Naive thymus-derived CD4-positive, alpha-beta T cell (primary cell): Measurements from ENCODE around the gene SCAMP2. TPM values are rescaled to one million over a fixed set of nuclear protein-coding genes. Genes with fewer than 3 reads are reported as not detected.

Experiments
- ATAC-seq: fragments of 150-1000 bp; cut with Tn5 transposase; 2 replicates; pipeline ENCODE4 v1.10.0; 2021; ENCODE audit warnings: mild to moderate bottlenecking, moderate library complexity
- CTCF ChIA-PET: fragments of 350-600 bp; sonication (Branson Sonifier 250); formaldehyde crosslinking; loops from one replicate; lab custom pipeline; 2021; ENCODE audit warnings: antibody characterized with exemption; lab: Charles Lee
- POLR2A ChIA-PET: fragments of 350-600 bp; sonication (Branson Sonifier 250); formaldehyde crosslinking; loops from one replicate; lab custom pipeline; 2021; ENCODE audit warnings: antibody characterized with exemption, inconsistent platforms; lab: Charles Lee
- DNase-seq, 9 donors: peaks; one replicate each; pipeline versions ENCODE4 v3.0.0 to v3.0.0-alpha.2; 2020 to 2022; ENCODE audit warnings: mixed read lengths in 1 of 9
- H3K27ac ChIP-seq: one replicate; pipeline ENCODE4 v1.7.0; 2013; ENCODE audit warnings: mild to moderate bottlenecking, low read depth, low read length, moderate library complexity
- H3K27me3 ChIP-seq, 2 donors: one replicate each; pipeline ENCODE4 v1.7.0; 2013; ENCODE audit warnings: low read length in 2 of 2, mild to moderate bottlenecking in 2 of 2, moderate library complexity in 2 of 2; ENCODE audit not compliant: control insufficient read depth in 2 of 2, insufficient read depth in 2 of 2
- H3K36me3 ChIP-seq, 3 experiments: 1 replicate in 2 of 3; 2 replicates in 1 of 3; pipeline ENCODE4 v1.7.0; 2013; ENCODE audit warnings: low read length in 3 of 3, mild to moderate bottlenecking in 3 of 3, moderate library complexity in 1 of 3; ENCODE audit not compliant: insufficient read depth in 3 of 3, control insufficient read depth in 2 of 3
- H3K4me1 ChIP-seq, 2 donors: one replicate each; pipeline ENCODE4 v1.7.0; 2013; ENCODE audit warnings: low read length in 2 of 2, mild to moderate bottlenecking in 2 of 2, moderate library complexity in 1 of 2; ENCODE audit not compliant: control insufficient read depth in 2 of 2, insufficient read depth in 2 of 2
- H3K4me3 ChIP-seq: 2 replicates; pipeline ENCODE4 v1.7.0; 2013; ENCODE audit warnings: mild to moderate bottlenecking, low read length
- H3K9me3 ChIP-seq, 3 experiments: 1 replicate in 2 of 3; 2 replicates in 1 of 3; pipeline ENCODE4 v1.7.0; 2013; ENCODE audit warnings: low read length in 3 of 3; ENCODE audit not compliant: control insufficient read depth in 2 of 3
- H3K27ac Mint-ChIP-seq, 9 donors: one replicate each; pipeline ENCODE4 v1.8.0; 2020 to 2022; ENCODE audit warnings: mixed read lengths in 9 of 9, mild to moderate bottlenecking in 8 of 9, moderate library complexity in 5 of 9, inconsistent platforms in 2 of 9
- H3K27me3 Mint-ChIP-seq, 5 donors: one replicate each; pipeline ENCODE4 v1.8.0; 2021 to 2022; ENCODE audit warnings: mixed read lengths in 5 of 5, mild to moderate bottlenecking in 1 of 5
- H3K36me3 Mint-ChIP-seq, 5 donors: one replicate each; pipeline ENCODE4 v1.8.0; 2020 to 2022; ENCODE audit warnings: mixed read lengths in 5 of 5, mild to moderate bottlenecking in 3 of 5, inconsistent platforms in 1 of 5
- H3K4me1 Mint-ChIP-seq, 7 donors: one replicate each; pipeline ENCODE4 v1.8.0; 2020 to 2022; ENCODE audit warnings: mixed read lengths in 7 of 7, mild to moderate bottlenecking in 3 of 7, inconsistent platforms in 1 of 7
- H3K4me3 Mint-ChIP-seq, 10 donors: one replicate each; pipeline ENCODE4 v1.8.0; 2020 to 2022; ENCODE audit warnings: mild to moderate bottlenecking in 10 of 10, mixed read lengths in 10 of 10, moderate library complexity in 6 of 10, inconsistent platforms in 2 of 10
- H3K9me3 Mint-ChIP-seq, 11 donors: one replicate each; pipeline ENCODE4 v1.8.0; 2020 to 2022; ENCODE audit warnings: mixed read lengths in 11 of 11, mild to moderate bottlenecking in 4 of 11, inconsistent platforms in 1 of 11, moderate library complexity in 1 of 11
- intact Hi-C, 2 donors: fragments of 100-400 bp; cut with micrococcal nuclease; formaldehyde crosslinking; loops; one replicate each; pipeline ENCODE4 v1.15.1; 2023
- polyA plus RNA-seq, 2 donors: library from polyadenylated mRNA; unstranded; fragments of 300-500 nt; fragmentation: Illumina TruSeq; gene quantifications; one replicate each; pipeline ENCODE4 v1.2.3, GENCODE V29; 2021
- total RNA-seq, 6 experiments: library from RNA in 5 of 6; stranded (reverse) in 5 of 6; gene quantifications; 1 replicate in 5 of 6; 2 replicates in 1 of 6; pipeline ENCODE4 v1.2.3 and lab custom pipeline; 2021 to 2026

SCAMP2 gene
- total and polyA plus RNA-seq, 7 experiments from 2014 or later: 78.9 to 141 (median 122) TPM

GRCh38 chr15:74839526-74840395 lies 33.4 kb downstream of the SCAMP2 start:
- peaks cover 22 to 42% (median 39%) of the 10 kb centered on the region in 7 donors for H3K4me1 Mint-ChIP-seq
- H3K9me3 Mint-ChIP-seq: no peaks in the 10 kb centered on the region
- no peak for ATAC-seq
- peaks cover 0 to 19% (median 0%) of the 10 kb centered on the region in 5 donors for H3K36me3 Mint-ChIP-seq
- no peak for DNase-seq
- Histone ChIP-seq H3K4me3 (no peak overlapping the region), H3K4me1 (peaks cover 25 to 36% of the 10 kb centered on the region in 2 donors), H3K36me3 (peaks cover 0 to 56% (median 4%) of the 10 kb centered on the region in 3 experiments), H3K27ac (no peak overlapping the region), H3K27me3 (no peaks in the 10 kb centered on the region), H3K9me3 (no peaks in the 10 kb centered on the region)
- POLR2A ChIA-PET: no interaction called here
- no peaks in the 10 kb centered on the region for H3K27me3 Mint-ChIP-seq
- H3K27ac Mint-ChIP-seq: peak overlapping the region in 1 of 9 donors; percentile 51
- CTCF ChIA-PET: no interaction called here
- H3K4me3 Mint-ChIP-seq: peak overlapping the region in 2 of 10 donors; percentile 13 to 90
- intact Hi-C loops: loop anchor here (5.0 to 10.0 kb wide), 3 partner anchors 113 to 615 kb away; partner anchors contain the start of genes C15orf39 (in 1 of the 2) and SIN3A (in 1 of the 2)

- no peaks in the 10 kb centered on the region for H3K27me3 ChIP-seq
- peaks cover 17 to 28% of the 10 kb centered on the region in 2 donors for H3K4me1 ChIP-seq
- H3K4me3 Mint-ChIP-seq: no peak overlapping the region
- CTCF ChIA-PET: interaction anchor here (1.3 kb wide), 1 partner anchor 68 kb away, joined by 5 read pairs; no protein-coding TSS in a partner anchor
- H3K9me3 ChIP-seq: no peaks in the 10 kb centered on the region
- ATAC-seq: no peak
- intact Hi-C loops: no loop called here
- no peaks in the 10 kb centered on the region for H3K27me3 Mint-ChIP-seq
- peaks cover 0 to 56% (median 4%) of the 10 kb centered on the region in 3 experiments for H3K36me3 ChIP-seq
- DNase-seq: no peak
- peaks cover 0 to 19% (median 0%) of the 10 kb centered on the region in 5 donors for H3K36me3 Mint-ChIP-seq
- H3K4me3 ChIP-seq: no peak overlapping the region
- peak overlapping the region in 3 of 9 donors; percentile 5 to 54 (median 48) for H3K27ac Mint-ChIP-seq
- POLR2A ChIA-PET: no interaction called here
- H3K27ac ChIP-seq: no peak overlapping the region
- H3K9me3 Mint-ChIP-seq: no peaks in the 10 kb centered on the region
- peaks cover 17 to 34% (median 31%) of the 10 kb centered on the region in 7 donors for H3K4me1 Mint-ChIP-seq
Observed at GRCh38 chr15:74838746-74839525, 34.2 kb downstream of the SCAMP2 start.

DNA sequence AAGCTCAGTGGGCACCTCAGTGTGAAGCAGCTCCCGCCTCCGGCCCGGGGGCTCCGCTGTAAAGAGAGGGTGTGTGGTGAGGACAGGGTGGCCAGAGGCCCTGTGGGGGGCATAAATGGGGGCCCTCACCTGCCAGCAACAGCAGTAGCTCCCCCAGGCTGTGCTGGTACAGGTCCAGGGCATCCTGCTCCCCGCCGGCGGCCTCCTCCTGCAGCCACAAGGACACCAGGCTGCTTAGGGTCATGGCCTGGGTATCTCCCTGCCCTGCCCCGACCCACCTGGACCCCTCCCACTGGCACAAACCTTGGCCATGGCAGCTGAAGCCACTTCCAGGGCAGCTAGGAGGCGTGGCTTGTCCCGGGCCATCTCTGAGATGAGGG lies 35.0 kb downstream of the SCAMP2 start:
- H3K27ac ChIP-seq: no peak overlapping the region
- H3K4me3 ChIP-seq: no peak overlapping the region
- DNase-seq (no peak), ATAC-seq (no peak)
- H3K27ac Mint-ChIP-seq: no peak overlapping the region
- no peak overlapping the region for H3K4me3 Mint-ChIP-seq
- no peaks in the 10 kb centered on the region for H3K27me3 Mint-ChIP-seq
- peaks cover 17 to 28% (median 25%) of the 10 kb centered on the region in 7 donors for H3K4me1 Mint-ChIP-seq
- H3K4me1 ChIP-seq: peaks cover 10 to 22% of the 10 kb centered on the region in 2 donors
- no peaks in the 10 kb centered on the region for H3K9me3 ChIP-seq
- no peaks in the 10 kb centered on the region for H3K9me3 Mint-ChIP-seq
- H3K27me3 ChIP-seq: no peaks in the 10 kb centered on the region
- peaks cover 0 to 56% (median 4%) of the 10 kb centered on the region in 3 experiments for H3K36me3 ChIP-seq
- intact Hi-C loops: no loop called here
- H3K36me3 Mint-ChIP-seq: peaks cover 0 to 17% (median 0%) of the 10 kb centered on the region in 5 donors
- ChIA-PET CTCF (interaction anchor here (1.3 kb wide), 2 partner anchors 67 to 68 kb away, joined by 3 to 5 read pairs; no protein-coding TSS in a partner anchor), POLR2A (no interaction called here)

DNA sequence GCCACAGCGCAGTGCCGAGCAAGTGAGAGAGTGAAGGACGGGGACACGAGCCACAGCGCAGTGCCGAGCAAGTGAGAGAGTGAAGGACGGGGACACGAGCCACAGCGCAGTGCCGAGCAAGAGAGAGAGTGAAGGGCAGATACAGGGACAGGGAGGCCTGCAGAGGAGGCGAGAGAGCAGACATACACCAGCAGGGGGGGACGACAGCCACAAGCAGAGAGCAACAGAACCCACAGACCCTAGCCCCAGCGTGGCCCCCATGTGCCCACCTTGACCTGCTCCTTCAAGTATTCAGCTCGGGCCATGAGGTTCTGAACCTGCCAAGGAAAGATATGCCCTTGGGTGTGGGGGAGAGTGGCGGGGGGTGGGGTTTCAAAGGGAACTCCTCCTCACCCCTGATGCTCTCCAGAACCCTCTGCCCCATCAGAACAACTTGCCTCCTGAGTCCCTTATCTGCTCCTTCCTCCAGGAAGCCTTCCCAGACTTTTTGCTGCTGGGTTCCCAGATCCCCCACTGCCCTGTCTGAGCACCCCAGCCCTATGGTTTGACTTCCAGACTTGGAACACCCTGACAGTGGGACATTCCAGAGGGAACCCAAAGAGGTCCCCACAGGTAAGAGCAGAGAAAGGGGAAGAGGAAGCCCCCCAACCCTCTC lies 35.6 kb downstream of the SCAMP2 start:
- Histone ChIP-seq H3K4me1 (peaks cover 10 to 21% of the 10 kb centered on the region in 2 donors), H3K27me3 (no peaks in the 10 kb centered on the region), H3K4me3 (no peak overlapping the region), H3K9me3 (no peaks in the 10 kb centered on the region), H3K27ac (no peak overlapping the region), H3K36me3 (peaks cover 0 to 54% (median 4%) of the 10 kb centered on the region in 3 experiments)
- ATAC-seq: no peak
- H3K4me1 Mint-ChIP-seq: peaks cover 17 to 27% (median 24%) of the 10 kb centered on the region in 7 donors
- H3K36me3 Mint-ChIP-seq: peaks cover 0 to 15% (median 0%) of the 10 kb centered on the region in 5 donors
- no peaks in the 10 kb centered on the region for H3K9me3 Mint-ChIP-seq
- no peak for DNase-seq
- H3K4me3 Mint-ChIP-seq: no peak overlapping the region
- H3K27ac Mint-ChIP-seq: peak overlapping the region in 1 of 9 donors; percentile 41
- ChIA-PET CTCF (interaction anchor here (0.8 to 2.3 kb wide), 4 partner anchors 44 to 66 kb away, joined by 3 to 14 read pairs (median 4); no protein-coding TSS in a partner anchor), POLR2A (no interaction called here)
- H3K27me3 Mint-ChIP-seq: no peaks in the 10 kb centered on the region
- intact Hi-C loops: no loop called here

GRCh38 chr15:74836846-74837245 lies 36.3 kb downstream of the SCAMP2 start:
- Mint-ChIP-seq H3K27me3 (no peaks in the 10 kb centered on the region), H3K36me3 (peaks cover 0 to 13% (median 0%) of the 10 kb centered on the region in 5 donors), H3K4me3 (no peak overlapping the region), H3K27ac (no peak overlapping the region), H3K4me1 (peaks cover 10 to 20% (median 16%) of the 10 kb centered on the region in 7 donors), H3K9me3 (no peaks in the 10 kb centered on the region)
- CTCF ChIA-PET: interaction anchor here (0.8 to 2.3 kb wide), 4 partner anchors 44 to 66 kb away, joined by 3 to 14 read pairs (median 4); no protein-coding TSS in a partner anchor
- Histone ChIP-seq H3K4me1 (peaks cover 4 to 13% of the 10 kb centered on the region in 2 donors), H3K27me3 (no peaks in the 10 kb centered on the region), H3K4me3 (no peak overlapping the region), H3K36me3 (peaks cover 0 to 52% (median 4%) of the 10 kb centered on the region in 3 experiments), H3K27ac (no peak overlapping the region), H3K9me3 (no peaks in the 10 kb centered on the region)
- POLR2A ChIA-PET: no interaction called here
- DNase-seq (no peak), ATAC-seq (no peak)
- intact Hi-C loops: no loop called here
